DMS 273 (cell line): ENCODE results near the gene POU4F1.
A peak's percentile ranks its signal among the peaks of the same experiment; 100 is the strongest.
"Not testable (repeated sequence)": the region's sequence is repeated elsewhere in the genome, so short reads cannot be mapped to it uniquely, and the experiment has no call there.

Experiments
- DNase-seq: peaks from one replicate; lab custom pipeline; 2025; ENCODE audit not compliant: unreplicated experiment; lab: John Stamatoyannopoulos, UW

The POU4F1 gene

GRCh38 chr13:78603240-78603957, at the start of gene POU4F1:
Gene POU4F1, minus strand, starts transcription at chr13:78603552. Its CDS starts 226 bp downstream, at chr13:78603326.
- peak; percentile 93 for DNase-seq

DNA sequence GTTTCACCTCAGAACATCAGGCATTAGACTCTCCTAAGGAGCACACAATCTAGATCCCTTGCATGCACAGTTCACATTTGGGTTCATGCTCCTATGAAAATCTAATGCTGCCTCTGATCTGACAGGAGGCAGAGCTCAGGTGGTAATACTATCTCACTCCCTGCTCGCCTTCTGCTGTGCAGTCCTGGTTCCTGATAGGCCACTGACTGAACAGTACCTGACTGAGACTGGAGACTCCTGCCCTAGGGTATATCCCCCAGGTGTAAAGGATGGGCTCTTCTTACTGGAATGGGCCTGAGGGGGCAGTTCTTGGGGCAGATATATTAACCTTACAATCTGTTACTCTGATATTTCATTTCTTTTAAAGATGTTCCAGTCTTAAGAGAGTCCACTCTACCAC, 49.3 kb upstream of the POU4F1 start:
- no peak for DNase-seq

DNA sequence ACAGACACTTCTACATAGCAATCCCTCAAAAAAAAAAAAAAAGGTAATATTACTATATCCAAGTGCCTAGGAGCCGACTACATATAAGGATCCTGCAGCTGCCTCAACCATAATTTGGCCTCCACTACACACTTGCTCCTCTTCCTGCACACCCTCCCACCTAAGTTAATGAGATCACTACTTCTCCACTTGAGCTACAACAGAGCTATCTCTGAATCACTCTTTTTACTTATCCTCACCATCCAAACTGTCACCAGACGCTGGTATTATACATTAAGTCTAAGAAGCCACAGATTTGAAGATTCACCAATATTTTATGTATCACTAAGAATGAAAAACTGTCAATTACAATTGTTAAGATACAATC, 47.3 kb upstream of the POU4F1 start:
- DNase-seq, result no peak

GRCh38 chr13:78649997-78650716, 46.8 kb upstream of the POU4F1 start:
- no peak for DNase-seq

GRCh38 chr13:78647109-78647678, 43.8 kb upstream of the POU4F1 start:
- DNase-seq, result not testable (repeated sequence)

- no peak for DNase-seq
Measured at GRCh38 chr13:78638216-78638615, 34.9 kb upstream of the POU4F1 start.

DNA sequence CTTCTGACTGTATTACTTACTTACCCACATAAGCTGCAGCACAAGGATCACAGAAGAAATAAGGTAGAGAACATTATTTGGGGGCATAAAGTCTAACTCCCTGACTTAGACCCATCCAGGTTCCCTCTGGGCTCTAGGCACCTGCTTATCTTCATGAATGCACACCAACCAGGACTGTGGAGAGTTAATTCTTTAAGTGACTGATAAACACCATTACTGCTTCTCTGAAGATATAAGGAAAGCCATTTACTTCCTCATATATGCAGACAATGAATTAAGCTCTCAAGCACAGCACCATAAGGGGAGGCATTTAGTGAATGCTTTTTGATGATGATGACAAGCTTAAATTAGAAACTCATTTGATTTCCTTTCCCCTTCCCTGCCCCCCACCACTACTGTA, 33.1 kb upstream of the POU4F1 start:
- no peak for DNase-seq

- no peak for DNase-seq
Measured at GRCh38 chr13:78632996-78633395, 29.6 kb upstream of the POU4F1 start.

DNA sequence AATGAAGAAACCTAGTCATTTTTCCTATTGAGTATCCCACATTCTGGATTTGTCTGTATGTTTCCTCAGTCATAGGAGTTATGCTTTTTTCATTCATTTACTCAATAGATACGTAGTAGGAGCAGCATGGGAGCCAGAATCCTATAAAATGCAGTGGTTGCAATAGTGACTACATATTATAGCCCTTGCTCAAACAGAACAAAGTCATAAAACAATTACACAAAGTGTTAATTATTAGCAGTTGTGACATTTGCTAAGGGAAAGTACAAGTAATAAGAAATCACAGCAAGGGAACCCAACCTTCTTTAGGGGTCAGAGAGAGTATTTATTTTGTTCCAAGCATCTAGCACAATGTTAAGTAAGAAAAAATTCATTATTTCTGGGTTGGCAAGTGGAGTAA, 27.7 kb upstream of the POU4F1 start:
- DNase-seq, result no peak

- no peak for DNase-seq
Measured at GRCh38 chr13:78630511-78630910, 27.2 kb upstream of the POU4F1 start.

DNA sequence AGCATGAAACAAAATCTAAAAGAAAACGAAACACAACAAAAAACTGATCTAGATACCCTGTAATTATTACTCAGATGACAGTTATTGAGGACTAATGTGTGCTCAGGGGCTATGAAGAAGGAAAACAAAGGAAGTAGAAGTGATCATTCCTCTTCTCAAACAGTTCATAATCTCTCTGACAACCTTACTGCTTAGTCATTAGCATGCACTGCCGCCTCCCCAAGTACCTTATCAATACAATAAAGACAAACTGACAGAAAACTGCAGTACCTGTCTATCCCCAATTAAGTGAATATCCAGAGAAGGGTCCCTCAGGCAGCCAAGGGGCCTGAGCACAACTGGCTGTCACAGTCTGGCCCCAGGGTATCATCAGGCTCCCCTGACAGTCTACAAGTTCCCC, 22.0 kb upstream of the POU4F1 start:
- DNase-seq, result no peak

GRCh38 chr13:78623132-78623531, 19.8 kb upstream of the POU4F1 start:
- no peak for DNase-seq

DNA sequence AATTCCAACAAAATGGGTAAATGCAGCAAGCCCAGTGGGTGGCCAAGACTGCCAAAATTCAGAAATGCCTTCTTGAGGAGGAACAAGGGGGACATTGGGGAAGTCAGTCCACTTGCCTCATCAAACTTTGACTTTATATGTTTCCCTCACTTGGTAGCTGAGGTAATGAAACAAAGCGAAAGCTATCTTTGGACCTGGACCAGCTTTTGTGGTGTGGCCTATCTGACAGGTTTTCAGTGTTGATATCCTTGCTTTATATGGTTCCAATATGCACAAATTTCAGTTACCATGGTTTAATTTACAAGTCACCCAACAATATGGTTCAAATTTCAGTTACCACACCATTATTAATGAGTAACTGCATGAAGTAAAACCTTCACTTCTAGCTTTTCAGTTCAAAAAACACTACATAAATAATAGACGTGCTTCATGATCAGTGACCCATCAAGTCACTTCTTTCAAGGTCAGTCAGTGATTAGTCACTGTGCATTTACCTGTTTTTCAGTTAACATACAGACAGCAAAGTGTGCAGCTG, 17.7 kb upstream of the POU4F1 start:
- no peak for DNase-seq

DNA sequence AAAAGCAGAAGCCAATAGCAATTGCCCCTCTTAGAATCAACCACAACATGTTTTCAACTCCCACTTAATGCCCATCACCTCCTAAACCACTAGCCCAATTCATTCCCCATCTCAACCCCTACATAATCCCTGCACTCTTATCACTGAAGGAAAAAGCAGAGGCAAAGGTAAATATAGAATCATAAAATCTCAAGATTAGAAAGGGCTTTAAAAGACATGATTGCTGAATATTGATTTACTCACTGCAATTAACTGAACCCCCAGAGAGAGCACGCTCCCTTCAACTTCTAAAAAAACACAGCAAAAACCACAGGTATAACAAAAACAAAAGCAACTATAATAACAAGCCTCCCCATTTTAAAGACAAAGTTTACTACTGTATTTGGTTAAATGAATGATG, 15.1 kb upstream of the POU4F1 start:
- no peak for DNase-seq

GRCh38 chr13:78611040-78611439, 7.7 kb upstream of the POU4F1 start:
- peak; percentile 12 for DNase-seq

- peak; percentile 59 for DNase-seq
Measured at GRCh38 chr13:78610381-78610883, 7.1 kb upstream of the POU4F1 start.

- peak; percentile 54 for DNase-seq
Measured at GRCh38 chr13:78609464-78610205, 6.3 kb upstream of the POU4F1 start.

DNA sequence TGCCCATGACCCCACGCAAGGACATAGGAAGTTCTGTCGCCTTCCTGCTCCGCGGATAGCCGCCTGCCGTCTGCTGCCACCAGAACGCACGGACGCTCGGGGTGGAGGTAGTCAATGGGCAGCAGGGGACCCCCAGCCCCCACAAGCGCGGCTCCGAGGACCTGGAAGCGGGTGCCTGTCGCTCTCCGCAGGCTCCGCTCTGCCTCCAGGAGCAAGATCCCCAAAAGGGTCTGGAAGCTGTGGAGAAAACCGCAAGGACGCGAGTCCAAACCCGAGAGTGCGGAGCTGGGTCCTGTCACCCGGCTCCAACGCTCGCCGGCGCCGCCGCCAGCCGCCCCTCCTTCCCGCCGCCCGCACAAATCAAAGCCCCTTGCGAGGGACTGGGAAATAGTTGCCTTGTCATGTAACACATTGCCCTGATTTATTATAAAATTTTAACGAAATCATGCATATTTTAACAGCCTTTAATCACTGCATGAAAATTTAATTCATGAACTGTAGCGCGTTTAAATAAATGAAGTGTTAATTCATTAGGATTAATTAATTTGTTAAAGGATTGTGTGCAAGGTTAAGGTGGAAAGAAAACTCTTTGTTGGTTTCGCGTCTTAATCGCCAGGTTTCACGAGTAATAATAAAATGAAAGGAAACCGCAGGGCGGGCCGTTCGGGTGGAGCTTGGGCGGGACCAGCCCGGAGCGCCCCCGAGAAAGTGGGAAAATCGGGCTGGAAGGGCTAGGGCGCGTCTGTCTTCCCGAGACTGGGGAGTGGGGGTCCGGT, 5.5 kb upstream of the POU4F1 start:
- peak; percentile 28 for DNase-seq

DNA sequence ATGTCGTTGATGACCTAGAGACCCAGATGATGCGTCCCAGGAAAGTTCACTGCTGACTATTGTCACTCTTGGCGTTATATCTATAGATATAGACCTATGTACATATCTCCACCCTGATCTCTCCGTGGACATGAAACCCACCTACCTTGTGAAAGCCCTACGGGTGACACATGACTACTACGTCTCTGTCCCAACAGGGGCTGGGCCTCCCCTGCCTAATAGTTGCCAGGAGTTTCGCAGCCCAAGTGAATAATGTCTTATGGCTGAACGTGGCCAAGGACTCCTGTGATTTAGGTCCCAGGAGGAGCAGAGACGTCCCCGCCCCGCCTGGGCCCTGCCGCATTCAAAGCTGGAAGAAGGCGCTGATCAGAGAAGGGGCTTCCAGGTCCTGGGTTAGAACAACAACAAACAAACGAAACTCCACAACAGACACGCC, 4.9 kb upstream of the POU4F1 start:
- DNase-seq, result no peak
